GM12801 (cell line): ENCODE data around the gene CCM2.

ENCODE experiments used
- CTCF ChIP-seq: IDR thresholded peaks from one replicate; pipeline ENCODE4 v1.5.1; 2011; ENCODE audit warnings: control low read depth; ENCODE audit not compliant: insufficient read length; ENCODE audit errors: extremely low read depth

CCM2 gene

GRCh38 chr7:44994877-44995554 is 5.0 kb upstream of the CCM2 start:
- TF ChIP-seq CTCF, result no peak

- no peak for TF ChIP-seq CTCF
Observed at GRCh38 chr7:44995555-44996493, 4.2 kb upstream of the CCM2 start.

GRCh38 chr7:44998153-44998871 is 1.7 kb upstream of the CCM2 start:
- no peak for TF ChIP-seq CTCF

GRCh38 chr7:44999245-45000092 is 532 bp upstream of the CCM2 start:
- TF ChIP-seq CTCF, result no peak

GRCh38 chr7:45001138-45001694 is 1.2 kb downstream of the CCM2 start:
- no peak for TF ChIP-seq CTCF

- no peak for TF ChIP-seq CTCF
Observed at GRCh38 chr7:45001826-45002225, 1.8 kb downstream of the CCM2 start.
